GM12872 (cell line): ENCODE results near the gene MBD3.

Experiments
- CTCF ChIP-seq: IDR thresholded peaks from 3 replicates; pipeline ENCODE4 v1.5.1; 2011; ENCODE audit warnings: low read depth, mild to moderate bottlenecking, low read length, moderate library complexity; ENCODE audit not compliant: insufficient read depth

The MBD3 gene

GRCh38 chr19:1574354-1575136, 18.1 kb downstream of the MBD3 start:
- TF ChIP-seq CTCF, result no peak

GRCh38 chr19:1572795-1573194, 19.9 kb downstream of the MBD3 start:
- no peak for TF ChIP-seq CTCF

- no peak for TF ChIP-seq CTCF
These were observed 21.3 kb downstream of the MBD3 start for GRCh38 chr19:1571358-1571757.

GRCh38 chr19:1570836-1571235, 21.8 kb downstream of the MBD3 start:
- no peak for TF ChIP-seq CTCF

GRCh38 chr19:1569997-1570396, 22.7 kb downstream of the MBD3 start:
- TF ChIP-seq CTCF, result no peak

GRCh38 chr19:1568320-1569019, 24.2 kb downstream of the MBD3 start, which contains the start of gene MEX3D:
Gene MEX3D, minus strand, starts transcription at chr19:1568325. Its CDS starts 267 bp downstream, at chr19:1568058.
- no peak for TF ChIP-seq CTCF

- TF ChIP-seq CTCF, result no peak
These were observed 24.8 kb downstream of the MBD3 start for GRCh38 chr19:1567848-1568227.
